WERI-Rb-1 (cell line): Measurements from ENCODE around the gene CRIP1.

Experiments used
- DNase-seq: peaks from one replicate; pipeline ENCODE4 v3.0.0-alpha.2; 2020
- H3K27ac ChIP-seq: fragments of 250-450 bp; sonication (Bioruptor Pico); 2 replicates; pipeline ENCODE4 v1.5.1; 2020; ENCODE audit warnings: mild to moderate bottlenecking, moderate library complexity
- H3K27me3 ChIP-seq: fragments of 250-450 bp; sonication (Bioruptor Pico); 2 replicates; pipeline ENCODE4 v1.5.1; 2021; ENCODE audit warnings: mild to moderate bottlenecking, low read depth, moderate library complexity; ENCODE audit not compliant: insufficient read depth, severe bottlenecking
- H3K36me3 ChIP-seq: fragments of 250-450 bp; sonication (Bioruptor Pico); 2 replicates; pipeline ENCODE4 v1.5.1; 2020; ENCODE audit warnings: mild to moderate bottlenecking, moderate library complexity
- H3K4me3 ChIP-seq: 2 replicates; pipeline ENCODE4 v1.5.1; 2011; ENCODE audit warnings: low read depth, mild to moderate bottlenecking, control low read depth, low read length
- H3K9me3 ChIP-seq: fragments of 250-450 bp; sonication (Bioruptor Pico); 2 replicates; pipeline ENCODE4 v1.5.1; 2021; ENCODE audit warnings: mild to moderate bottlenecking, moderate library complexity; ENCODE audit not compliant: severe bottlenecking
- CTCF ChIP-seq: IDR thresholded peaks from 2 replicates; pipeline ENCODE4 v1.5.1; 2011; ENCODE audit warnings: low read depth, mild to moderate bottlenecking, control low read depth, inconsistent platforms, low read length

The CRIP1 gene

GRCh38 chr14:105508069-105508468 is 21.4 kb downstream of the CRIP1 start:
- no peaks in the 10 kb centered on the region for H3K9me3 ChIP-seq
- TF ChIP-seq CTCF: no peak
- no peaks in the 10 kb centered on the region for H3K27me3 ChIP-seq
- H3K27ac ChIP-seq: no peak overlapping the region
- DNase-seq: no peak
- H3K4me3 ChIP-seq: no peak overlapping the region
- no peaks in the 10 kb centered on the region for H3K36me3 ChIP-seq

- no peaks in the 10 kb centered on the region for H3K36me3 ChIP-seq
- no peaks in the 10 kb centered on the region for H3K9me3 ChIP-seq
- no peak overlapping the region for H3K27ac ChIP-seq
- no peak overlapping the region for H3K4me3 ChIP-seq
- TF ChIP-seq CTCF: no peak
- DNase-seq: no peak
- no peaks in the 10 kb centered on the region for H3K27me3 ChIP-seq
These were observed 21.9 kb downstream of the CRIP1 start for GRCh38 chr14:105508601-105509000.

GRCh38 chr14:105517096-105517495 is 30.4 kb downstream of the CRIP1 start:
- Histone ChIP-seq H3K4me3 (no peak overlapping the region), H3K9me3 (no peaks in the 10 kb centered on the region), H3K27ac (no peak overlapping the region), H3K27me3 (no peaks in the 10 kb centered on the region), H3K36me3 (no peaks in the 10 kb centered on the region)
- no peak for TF ChIP-seq CTCF
- no peak for DNase-seq

DNA sequence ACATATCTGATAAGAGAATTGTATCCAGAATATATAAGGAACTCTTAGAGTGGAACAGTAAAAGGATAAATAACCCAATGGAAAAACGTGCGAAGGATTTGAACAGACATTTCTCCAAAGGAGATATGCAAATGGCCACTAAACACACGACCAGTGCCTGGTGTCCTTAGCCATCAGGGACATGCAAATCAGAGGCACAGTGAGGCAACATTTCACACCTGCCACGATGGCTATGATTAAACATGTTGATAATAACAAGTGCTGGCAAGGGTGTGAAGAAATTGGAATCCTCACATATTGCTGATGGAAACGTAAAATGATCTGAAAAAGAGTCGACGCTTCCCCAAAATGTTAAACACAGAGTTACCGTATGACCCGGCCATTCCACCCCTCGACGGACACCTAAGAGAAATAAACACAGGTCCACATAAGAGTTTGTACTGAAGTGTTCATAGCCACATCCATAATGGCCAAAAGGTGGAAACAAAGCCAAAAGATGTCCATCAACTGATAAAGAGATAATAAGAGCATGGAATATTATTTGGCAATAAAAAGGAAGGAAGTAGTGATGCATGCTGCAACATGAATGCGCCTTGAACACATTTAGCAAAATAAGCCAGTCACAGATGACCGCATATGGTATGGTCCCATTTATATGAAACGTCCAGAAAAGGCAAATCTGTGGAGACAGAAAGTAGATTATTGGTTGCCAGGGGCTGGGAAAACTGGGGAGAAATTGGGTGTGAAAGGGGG is 33.4 kb downstream of the CRIP1 start:
- H3K36me3 ChIP-seq: no peaks in the 10 kb centered on the region
- H3K9me3 ChIP-seq: no peaks in the 10 kb centered on the region
- DNase-seq: no peak
- no peaks in the 10 kb centered on the region for H3K27me3 ChIP-seq
- H3K27ac ChIP-seq: no peak overlapping the region
- no peak for TF ChIP-seq CTCF
- H3K4me3 ChIP-seq: no peak overlapping the region

- no peak overlapping the region for H3K4me3 ChIP-seq
- H3K27ac ChIP-seq: no peak overlapping the region
- H3K9me3 ChIP-seq: no peaks in the 10 kb centered on the region
- peaks cover 18% of the 10 kb centered on the region for H3K27me3 ChIP-seq
- no peak for TF ChIP-seq CTCF
- DNase-seq: no peak
- peaks cover 4% of the 10 kb centered on the region; the same call in 1 of the 2 replicates for H3K36me3 ChIP-seq
These were observed 38.6 kb downstream of the CRIP1 start for GRCh38 chr14:105525326-105525725.
